OCI-LY7 (cell line): ENCODE data around the gene KRT73.

Experiments
- EZH2phosphoT487 ChIP-seq: fragments of 200-600 bp; sonication (generic); IDR thresholded peaks from 2 replicates; pipeline ENCODE4 v1.6.1; 2018; ENCODE audit warnings: low read depth, borderline replicate concordance, mild to moderate bottlenecking, mixed run types, antibody characterized with exemption, low read length, moderate library complexity, mixed read lengths
- TF ChIP-seq, protein P1 (sequence below): fragments of 200-600 bp; sonication (generic); conservative IDR thresholded peaks from 2 replicates; pipeline ENCODE4 v1.5.1; 2014; ENCODE audit warnings: mild to moderate bottlenecking, antibody characterized with exemption, low read length, moderate library complexity, mixed read lengths

DNA sequence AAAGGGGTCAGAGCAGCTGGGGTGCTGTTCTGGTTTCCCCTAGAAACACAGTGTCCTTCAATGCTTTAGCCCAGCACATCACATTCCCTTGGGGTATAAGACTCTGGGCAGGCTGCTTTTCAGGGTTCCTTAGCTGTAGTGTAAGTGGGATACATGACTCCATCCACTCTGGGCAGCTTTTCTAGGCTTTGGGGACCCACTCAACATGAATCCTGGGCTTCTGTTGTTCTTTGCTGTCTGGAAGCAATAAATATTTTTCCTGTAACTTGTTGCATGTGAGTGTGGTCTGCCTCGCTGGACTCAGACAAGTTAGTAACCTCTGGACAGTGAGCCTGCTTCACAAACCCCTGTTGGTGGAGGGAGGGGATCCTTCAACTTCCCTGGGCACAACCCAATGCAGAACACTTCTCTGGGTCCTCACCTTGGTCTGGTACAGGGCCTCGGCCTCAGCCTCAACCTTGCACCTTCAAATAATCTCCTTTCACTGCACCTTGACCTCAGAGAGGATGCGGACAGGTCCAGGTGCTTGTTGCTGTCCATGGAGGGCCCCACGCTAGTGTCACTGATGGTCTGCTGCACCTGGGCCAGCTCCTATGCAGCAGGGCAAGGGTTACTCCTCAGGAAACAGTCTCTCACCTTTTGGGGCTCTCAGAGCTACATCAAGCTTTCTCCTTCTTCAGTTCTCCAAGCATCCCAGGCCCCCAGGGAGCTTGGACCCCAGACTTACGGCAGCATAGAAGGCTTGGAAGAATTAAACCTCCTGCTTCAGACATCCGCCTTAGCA lies 13.5 kb upstream of the KRT73 start:
- TF ChIP-seq, protein P1, sequence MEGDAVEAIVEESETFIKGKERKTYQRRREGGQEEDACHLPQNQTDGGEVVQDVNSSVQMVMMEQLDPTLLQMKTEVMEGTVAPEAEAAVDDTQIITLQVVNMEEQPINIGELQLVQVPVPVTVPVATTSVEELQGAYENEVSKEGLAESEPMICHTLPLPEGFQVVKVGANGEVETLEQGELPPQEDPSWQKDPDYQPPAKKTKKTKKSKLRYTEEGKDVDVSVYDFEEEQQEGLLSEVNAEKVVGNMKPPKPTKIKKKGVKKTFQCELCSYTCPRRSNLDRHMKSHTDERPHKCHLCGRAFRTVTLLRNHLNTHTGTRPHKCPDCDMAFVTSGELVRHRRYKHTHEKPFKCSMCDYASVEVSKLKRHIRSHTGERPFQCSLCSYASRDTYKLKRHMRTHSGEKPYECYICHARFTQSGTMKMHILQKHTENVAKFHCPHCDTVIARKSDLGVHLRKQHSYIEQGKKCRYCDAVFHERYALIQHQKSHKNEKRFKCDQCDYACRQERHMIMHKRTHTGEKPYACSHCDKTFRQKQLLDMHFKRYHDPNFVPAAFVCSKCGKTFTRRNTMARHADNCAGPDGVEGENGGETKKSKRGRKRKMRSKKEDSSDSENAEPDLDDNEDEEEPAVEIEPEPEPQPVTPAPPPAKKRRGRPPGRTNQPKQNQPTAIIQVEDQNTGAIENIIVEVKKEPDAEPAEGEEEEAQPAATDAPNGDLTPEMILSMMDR, result no peak
- no peak for TF ChIP-seq EZH2phosphoT487
